PC-3 (cell line): Measurements from ENCODE around the gene PCDHA6. TPM values are rescaled to one million over a fixed set of nuclear protein-coding genes. Genes with fewer than 3 reads are reported as not detected.
"Not testable (repeated sequence)": the region's sequence is repeated elsewhere in the genome, so short reads cannot be mapped to it uniquely, and the experiment has no call there.

Source experiments
- ATAC-seq: fragments of 200-7000 bp; cut with Tn5 transposase; 2 replicates; pipeline ENCODE4 v1.9.1; 2020; ENCODE audit warnings: mild to moderate bottlenecking, moderate library complexity
- BruUV-seq: library from RNA; stranded (reverse); fragments of 400-500 nt; replicated peaks from 2 replicates; lab custom pipeline; 2021; lab: Mats Ljungman, UMichigan
- CTCF ChIA-PET: fragments of 300-600 bp; sonication (Branson Sonifier 250); formaldehyde crosslinking; loops from one replicate; lab custom pipeline; 2022; ENCODE audit warnings: antibody characterized with exemption; lab: Charles Lee
- POLR2A ChIA-PET: fragments of 300-600 bp; sonication (Branson Sonifier 250); formaldehyde crosslinking; loops from one replicate; lab custom pipeline; 2022; ENCODE audit warnings: antibody characterized with exemption; ENCODE audit not compliant: unreplicated experiment; lab: Charles Lee
- DNase-seq: peaks from one replicate; pipeline ENCODE4 v3.0.0-alpha.2; 2015
- H2AFZ ChIP-seq: fragments of 300-600 bp; sonication (generic); 2 replicates; pipeline ENCODE4 v1.6.0; 2016; ENCODE audit warnings: antibody characterized with exemption, low read length
- H3F3A ChIP-seq: fragments of 300-600 bp; sonication (generic); one replicate; pipeline ENCODE4 v1.6.0; 2017; ENCODE audit warnings: antibody characterized with exemption, low read length, control low read depth, mild to moderate bottlenecking; ENCODE audit not compliant: unreplicated experiment
- H3K27ac ChIP-seq: fragments of 300-600 bp; sonication (generic); 2 replicates; pipeline ENCODE4 v1.5.1; 2016; ENCODE audit warnings: mild to moderate bottlenecking, low read length
- H3K27me3 ChIP-seq: fragments of 300-600 bp; sonication (generic); 2 replicates; pipeline ENCODE4 v1.6.1; 2016; ENCODE audit warnings: low read length, mixed read lengths
- H3K36me3 ChIP-seq: fragments of 300-600 bp; sonication (generic); 2 replicates; pipeline ENCODE4 v1.6.1; 2016; ENCODE audit warnings: low read depth, mixed run types, low read length, mixed read lengths
- H3K4me1 ChIP-seq: fragments of 300-600 bp; sonication (generic); 2 replicates; pipeline ENCODE4 v1.5.1; 2016; ENCODE audit warnings: low read length; ENCODE audit not compliant: insufficient read depth
- H3K4me2 ChIP-seq: fragments of 300-600 bp; sonication (generic); 2 replicates; pipeline ENCODE4 v1.6.0; 2016; ENCODE audit warnings: low read length
- H3K4me3 ChIP-seq: fragments of 300-600 bp; sonication (generic); 2 replicates; pipeline ENCODE4 v1.5.1; 2016; ENCODE audit warnings: mild to moderate bottlenecking, low read length, mixed read lengths
- H3K79me2 ChIP-seq: fragments of 300-600 bp; sonication (generic); 2 replicates; pipeline ENCODE4 v1.6.1; 2017; ENCODE audit warnings: low read length, mixed read lengths
- H3K9ac ChIP-seq: fragments of 300-600 bp; sonication (generic); 2 replicates; pipeline ENCODE4 v1.6.0; 2016; ENCODE audit warnings: mild to moderate bottlenecking, low read length
- H3K9me2 ChIP-seq: fragments of 300-600 bp; sonication (generic); replicated peaks from 2 replicates; pipeline ENCODE4 v1.6.1; 2016; ENCODE audit warnings: mixed run types, low read length, mixed read lengths
- H3K9me3 ChIP-seq: fragments of 300-600 bp; sonication (generic); 2 replicates; pipeline ENCODE4 v1.6.1; 2016; ENCODE audit warnings: low read length, mixed read lengths
- H4K20me1 ChIP-seq: fragments of 300-600 bp; sonication (generic); 2 replicates; pipeline ENCODE4 v1.6.1; 2016; ENCODE audit warnings: low read length, mixed read lengths
- EZH2 ChIP-seq: fragments of 300-600 bp; sonication (generic); IDR thresholded peaks from one replicate; pipeline ENCODE4 v1.6.1; 2017; ENCODE audit warnings: antibody characterized with exemption, mild to moderate bottlenecking, low read length; ENCODE audit not compliant: unreplicated experiment
- EZH2phosphoT487 ChIP-seq: fragments of 300-600 bp; sonication (generic); IDR thresholded peaks from 2 replicates; pipeline ENCODE4 v1.6.1; 2018; ENCODE audit warnings: mild to moderate bottlenecking, antibody characterized with exemption, low read length, borderline replicate concordance
- intact Hi-C: fragments of 100-400 bp; cut with micrococcal nuclease; formaldehyde crosslinking; loops from 2 replicates; pipeline ENCODE4 v1.9.0; 2023
- total RNA-seq: library from RNA; depleted of rRNA; stranded (reverse); fragments of >200 nt; gene quantifications from 2 replicates; pipeline ENCODE4 v1.2.3, GENCODE V29; 2014
- TF ChIP-seq, protein P1 (sequence below): fragments of 300-600 bp; sonication (generic); conservative IDR thresholded peaks from 2 replicates; pipeline ENCODE4 v1.5.1; 2017; ENCODE audit warnings: antibody characterized with exemption, low read depth, mild to moderate bottlenecking, low read length

PCDHA6 gene
- total RNA-seq, 1 experiment from 2014 or later = 0.22 TPM

DNA sequence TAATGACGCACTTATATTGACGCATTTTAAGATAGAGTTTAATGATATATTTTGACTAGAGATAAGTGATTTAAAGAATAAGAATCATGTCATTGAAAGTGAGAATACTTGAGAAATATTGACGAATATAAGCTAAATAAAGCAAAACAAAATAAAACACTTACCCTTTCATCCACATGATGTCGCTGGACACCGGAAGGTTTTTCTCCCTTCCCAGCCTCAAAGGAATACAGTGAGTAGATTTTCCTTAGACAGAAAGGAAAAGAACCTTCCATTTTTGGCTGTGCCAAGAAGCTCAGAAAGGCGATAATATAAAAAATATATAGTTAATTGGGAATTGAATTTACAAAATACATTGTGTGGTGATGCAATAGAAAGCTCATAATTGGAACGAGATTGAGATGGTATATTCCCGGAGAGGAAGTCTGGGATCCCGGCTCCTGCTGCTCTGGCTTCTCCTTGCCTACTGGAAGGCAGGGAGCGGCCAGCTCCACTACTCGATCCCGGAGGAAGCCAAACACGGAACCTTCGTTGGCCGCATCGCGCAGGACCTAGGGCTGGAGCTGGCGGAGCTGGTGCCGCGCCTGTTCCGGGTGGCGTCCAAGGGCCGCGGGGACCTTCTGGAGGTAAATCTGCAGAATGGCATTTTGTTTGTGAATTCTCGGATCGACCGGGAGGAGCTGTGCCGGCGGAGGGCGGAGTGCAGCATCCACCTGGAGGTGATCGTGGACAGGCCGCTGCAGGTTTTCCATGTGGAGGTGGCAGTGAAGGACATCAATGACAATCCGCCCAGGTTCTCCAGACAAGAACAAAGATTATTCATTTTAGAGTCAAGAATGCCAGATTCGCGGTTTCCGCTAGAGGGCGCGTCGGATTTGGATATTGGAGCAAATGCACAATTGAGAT, 6.1 kb upstream of the PCDHA6 start, which contains the start of gene PCDHA5:
Gene PCDHA5, plus strand, starts transcription at position 239 of the 906 bp plus-strand sequence.
- DNase-seq = peak; percentile 83
- TSS peak; percentile 61 for BruUV-seq
- ChIA-PET POLR2A (interaction anchor here (0.6 kb wide), 1 partner anchor 104 kb away, joined by 3 read pairs; the partner anchor contains the start of gene PCDHAC1), CTCF (interaction anchor here (0.6 to 1.5 kb wide), 7 partner anchors 14 to 645 kb away, joined by 3 to 34 read pairs (median 7); partner anchors contain the start of genes PCDHA4, PCDHA8 and PCDHAC2)
- intact Hi-C loops = loop anchor here (1.0 kb wide), 1 partner anchor 220 kb away; no protein-coding TSS in a partner anchor
- peak; percentile 82 for ATAC-seq
- Histone ChIP-seq H3K4me2 (peak within 1 kb of the TSS; percentile 82), H3F3A (no peaks in the 10 kb centered on the region), H3K36me3 (no peaks in the 10 kb centered on the region), H2AFZ (peak within 1 kb of the TSS; percentile 94), H3K9me2 (no peaks in the 10 kb centered on the region), H3K9ac (peak within 1 kb of the TSS; percentile 47; the same call in 1 of the 2 replicates), H3K9me3 (no peaks in the 10 kb centered on the region), H3K27ac (no peak within 1 kb of the TSS), H3K27me3 (no peaks in the 10 kb centered on the region), H4K20me1 (no peaks in the 10 kb centered on the region), H3K79me2 (no peaks in the 10 kb centered on the region), H3K4me3 (peak within 1 kb of the TSS; percentile 76), H3K4me1 (no peaks in the 10 kb centered on the region)
- TF ChIP-seq, protein P1, sequence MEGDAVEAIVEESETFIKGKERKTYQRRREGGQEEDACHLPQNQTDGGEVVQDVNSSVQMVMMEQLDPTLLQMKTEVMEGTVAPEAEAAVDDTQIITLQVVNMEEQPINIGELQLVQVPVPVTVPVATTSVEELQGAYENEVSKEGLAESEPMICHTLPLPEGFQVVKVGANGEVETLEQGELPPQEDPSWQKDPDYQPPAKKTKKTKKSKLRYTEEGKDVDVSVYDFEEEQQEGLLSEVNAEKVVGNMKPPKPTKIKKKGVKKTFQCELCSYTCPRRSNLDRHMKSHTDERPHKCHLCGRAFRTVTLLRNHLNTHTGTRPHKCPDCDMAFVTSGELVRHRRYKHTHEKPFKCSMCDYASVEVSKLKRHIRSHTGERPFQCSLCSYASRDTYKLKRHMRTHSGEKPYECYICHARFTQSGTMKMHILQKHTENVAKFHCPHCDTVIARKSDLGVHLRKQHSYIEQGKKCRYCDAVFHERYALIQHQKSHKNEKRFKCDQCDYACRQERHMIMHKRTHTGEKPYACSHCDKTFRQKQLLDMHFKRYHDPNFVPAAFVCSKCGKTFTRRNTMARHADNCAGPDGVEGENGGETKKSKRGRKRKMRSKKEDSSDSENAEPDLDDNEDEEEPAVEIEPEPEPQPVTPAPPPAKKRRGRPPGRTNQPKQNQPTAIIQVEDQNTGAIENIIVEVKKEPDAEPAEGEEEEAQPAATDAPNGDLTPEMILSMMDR = peak; percentile 69
- no peak for TF ChIP-seq EZH2

DNA sequence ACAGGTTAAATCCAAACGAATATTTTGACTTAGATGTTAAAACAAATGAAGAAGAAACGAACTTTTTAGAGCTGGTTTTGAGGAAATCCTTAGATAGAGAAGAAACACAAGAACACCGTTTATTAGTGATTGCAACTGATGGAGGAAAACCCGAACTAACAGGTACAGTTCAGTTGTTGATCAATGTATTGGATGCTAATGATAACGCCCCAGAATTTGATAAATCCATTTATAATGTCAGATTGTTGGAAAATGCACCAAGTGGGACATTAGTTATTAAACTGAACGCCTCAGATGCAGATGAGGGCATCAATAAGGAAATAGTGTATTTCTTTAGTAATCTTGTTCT, 5.5 kb upstream of the PCDHA6 start:
- intact Hi-C loops = no loop called here
- H3K4me3 ChIP-seq = peak overlapping the region; percentile 76
- no peaks in the 10 kb centered on the region for H3K9me3 ChIP-seq
- H3K79me2 ChIP-seq = no peaks in the 10 kb centered on the region
- no peaks in the 10 kb centered on the region for H3K27me3 ChIP-seq
- H4K20me1 ChIP-seq = no peaks in the 10 kb centered on the region
- no peaks in the 10 kb centered on the region for H3K36me3 ChIP-seq
- no peak overlapping the region for H3K27ac ChIP-seq
- peak overlapping the region; percentile 94; the same call in 1 of the 2 replicates for H2AFZ ChIP-seq
- ChIA-PET POLR2A (no interaction called here), CTCF (interaction anchor here (1.5 kb wide), 1 partner anchor 218 kb away, joined by 8 read pairs; no protein-coding TSS in a partner anchor)
- ATAC-seq = no peak
- H3K4me2 ChIP-seq = peak overlapping the region; percentile 82; the same call in 1 of the 2 replicates
- no TSS peak for BruUV-seq
- no peaks in the 10 kb centered on the region for H3K9me2 ChIP-seq
- no peak for DNase-seq
- H3F3A ChIP-seq = no peaks in the 10 kb centered on the region
- no peak overlapping the region for H3K9ac ChIP-seq
- H3K4me1 ChIP-seq = no peaks in the 10 kb centered on the region
- TF ChIP-seq, protein P1 = no peak
- no peak for TF ChIP-seq EZH2phosphoT487
- TF ChIP-seq EZH2 = no peak

DNA sequence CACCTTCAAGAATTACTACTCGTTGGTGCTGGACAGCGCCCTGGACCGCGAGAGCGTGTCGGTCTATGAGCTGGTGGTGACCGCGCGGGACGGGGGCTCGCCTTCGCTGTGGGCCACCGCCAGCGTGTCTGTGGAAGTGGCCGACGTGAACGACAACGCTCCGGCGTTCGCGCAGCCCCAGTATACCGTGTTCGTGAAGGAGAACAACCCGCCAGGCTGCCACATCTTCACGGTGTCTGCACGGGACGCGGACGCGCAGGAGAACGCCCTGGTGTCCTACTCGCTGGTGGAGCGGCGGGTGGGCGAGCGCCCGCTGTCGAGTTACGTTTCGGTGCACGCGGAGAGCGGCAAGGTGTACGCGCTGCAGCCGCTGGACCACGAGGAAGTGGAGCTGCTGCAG, 4.8 kb upstream of the PCDHA6 start:
- H3K79me2 ChIP-seq, DNase-seq, H3K4me1 ChIP-seq, H3K27ac ChIP-seq, ATAC-seq, H3K4me2 ChIP-seq, CTCF ChIA-PET, H3K36me3 ChIP-seq, H3K9me3 ChIP-seq, H3F3A ChIP-seq, intact Hi-C loops, H2AFZ ChIP-seq, H3K27me3 ChIP-seq, POLR2A ChIA-PET, H3K9ac ChIP-seq, BruUV-seq, H3K9me2 ChIP-seq, H3K4me3 ChIP-seq, H4K20me1 ChIP-seq: not testable (repeated sequence)
